OCI-LY3 (cell line): ENCODE data around the gene RANBP3.

Experiments used
- H2AFZ ChIP-seq: fragments of 200-600, 300-600 bp; shearing (Covaris generic); 2 replicates; pipeline ENCODE4 v1.6.0; 2014; ENCODE audit warnings: antibody characterized with exemption, low read depth, low read length
- H3K27ac ChIP-seq: fragments of 200-600, 300-600 bp; sonication (generic); 2 replicates; pipeline ENCODE4 v1.5.1; 2014; ENCODE audit warnings: mild to moderate bottlenecking, low read length, moderate library complexity, mixed read lengths
- H3K27me3 ChIP-seq: fragments of 200-600, 300-600 bp; sonication (generic); 2 replicates; pipeline ENCODE4 v1.6.1; 2014; ENCODE audit warnings: low read depth, low read length, mixed read lengths
- H3K36me3 ChIP-seq: fragments of 200-600, 300-600 bp; sonication (generic); replicated peaks from 2 replicates; pipeline ENCODE3; 2014; ENCODE audit warnings: low read depth, low read length, mixed read lengths
- H3K4me1 ChIP-seq: fragments of 300-600, 200-600 bp; sonication (generic); 2 replicates; pipeline ENCODE4 v1.6.1; 2014; ENCODE audit warnings: low read length, mixed read lengths
- H3K4me2 ChIP-seq: fragments of 200-600, 300-600 bp; sonication (generic); 2 replicates; pipeline ENCODE4 v1.6.1; 2014; ENCODE audit warnings: low read length, mixed read lengths
- H3K4me3 ChIP-seq: fragments of 300-600, 200-600 bp; sonication (generic); 2 replicates; pipeline ENCODE4 v1.5.1; 2014; ENCODE audit warnings: antibody characterized with exemption, mild to moderate bottlenecking, low read length, moderate library complexity
- H3K79me2 ChIP-seq: fragments of 300-600, 200-600 bp; shearing (Covaris generic); 2 replicates; pipeline ENCODE4 v1.6.1; 2014; ENCODE audit warnings: mild to moderate bottlenecking, low read length, mixed read lengths
- H3K9ac ChIP-seq: fragments of 300-600, 200-600 bp; shearing (Covaris generic); 2 replicates; pipeline ENCODE4 v1.6.0; 2014; ENCODE audit warnings: mild to moderate bottlenecking, low read length, moderate library complexity
- H3K9me3 ChIP-seq: fragments of 200-600, 300-600 bp; shearing (Covaris generic); 2 replicates; pipeline ENCODE4 v1.6.1; 2014; ENCODE audit warnings: low read length, mixed read lengths; ENCODE audit not compliant: insufficient read depth
- H4K20me1 ChIP-seq: fragments of 200-600, 300-600 bp; sonication (generic); 2 replicates; pipeline ENCODE4 v1.6.1; 2016; ENCODE audit warnings: low read length, mixed read lengths; ENCODE audit not compliant: insufficient read depth
- CTCF ChIP-seq: fragments of 200-600, 300-600 bp; sonication (generic); IDR thresholded peaks from 2 replicates; pipeline ENCODE4 v1.5.1; 2014; ENCODE audit warnings: antibody characterized with exemption, low read length, low read depth
- EZH2phosphoT487 ChIP-seq: fragments of 200-600 bp; shearing (Covaris generic); IDR thresholded peaks from 2 replicates; pipeline ENCODE4 v1.6.1; 2018; ENCODE audit warnings: antibody characterized with exemption, mixed run types, low read depth

The RANBP3 gene

GRCh38 chr19:5956323-5956722 lies 21.6 kb downstream of the RANBP3 start:
- Histone ChIP-seq H2AFZ (no peak overlapping the region), H3K4me2 (no peak overlapping the region), H3K9ac (no peak overlapping the region), H3K4me1 (peaks cover 29% of the 10 kb centered on the region), H3K27me3 (no peaks in the 10 kb centered on the region), H3K4me3 (no peak overlapping the region), H4K20me1 (peaks cover 96% of the 10 kb centered on the region), H3K36me3 (peaks cover 18% of the 10 kb centered on the region), H3K27ac (no peak overlapping the region), H3K79me2 (peaks cover 100% of the 10 kb centered on the region), H3K9me3 (no peaks in the 10 kb centered on the region)
- TF ChIP-seq CTCF = no peak
- no peak for TF ChIP-seq EZH2phosphoT487

DNA sequence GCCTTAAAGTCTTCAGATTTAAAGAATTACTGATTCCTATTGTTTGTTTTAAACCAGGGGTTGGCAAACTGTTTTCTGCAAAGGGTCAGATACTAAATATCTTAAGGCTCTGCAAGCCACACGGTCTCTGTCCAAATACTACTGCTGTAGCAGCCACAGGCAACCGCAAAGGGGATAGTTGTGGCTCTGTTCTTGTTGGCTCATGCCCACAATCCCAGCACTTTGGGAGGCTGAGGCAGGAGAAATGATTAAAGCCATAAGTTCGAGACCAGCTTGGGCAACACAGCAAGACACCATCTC lies 22.4 kb downstream of the RANBP3 start:
- H3K79me2 ChIP-seq = peaks cover 100% of the 10 kb centered on the region
- peaks cover 25% of the 10 kb centered on the region for H3K36me3 ChIP-seq
- no peak overlapping the region for H3K9ac ChIP-seq
- no peak overlapping the region for H3K27ac ChIP-seq
- H3K4me1 ChIP-seq = peaks cover 36% of the 10 kb centered on the region
- no peaks in the 10 kb centered on the region for H3K27me3 ChIP-seq
- no peak for TF ChIP-seq CTCF
- no peak for TF ChIP-seq EZH2phosphoT487
- H3K4me2 ChIP-seq = no peak overlapping the region
- H2AFZ ChIP-seq = no peak overlapping the region
- no peak overlapping the region for H3K4me3 ChIP-seq
- H3K9me3 ChIP-seq = no peaks in the 10 kb centered on the region
- peaks cover 98% of the 10 kb centered on the region for H4K20me1 ChIP-seq

DNA sequence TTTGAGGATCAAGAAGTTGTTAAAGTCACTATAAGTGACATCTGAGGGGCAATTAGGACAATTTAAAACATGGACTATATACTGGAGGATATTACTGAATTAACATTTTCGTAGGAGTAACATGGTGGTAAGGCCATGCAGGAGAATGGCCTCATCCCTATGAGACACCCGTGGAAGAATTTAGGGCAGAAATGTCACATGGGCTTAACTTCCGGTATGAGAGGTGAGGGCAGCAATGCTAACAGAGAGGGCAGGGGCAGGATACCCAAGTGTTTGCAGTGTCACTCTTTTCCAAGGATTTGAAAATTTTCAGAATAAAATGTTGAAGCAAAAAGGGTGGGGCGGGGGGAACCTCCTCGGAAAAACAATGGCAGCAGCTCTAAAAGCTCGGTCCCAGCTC lies 23.6 kb downstream of the RANBP3 start:
- Histone ChIP-seq H3K9me3 (no peaks in the 10 kb centered on the region), H3K36me3 (peaks cover 33% of the 10 kb centered on the region), H3K27me3 (no peaks in the 10 kb centered on the region), H3K79me2 (peaks cover 100% of the 10 kb centered on the region), H3K27ac (no peak overlapping the region), H3K9ac (no peak overlapping the region), H3K4me1 (peaks cover 49% of the 10 kb centered on the region), H2AFZ (no peak overlapping the region), H3K4me3 (no peak overlapping the region), H4K20me1 (peaks cover 97% of the 10 kb centered on the region), H3K4me2 (no peak overlapping the region)
- TF ChIP-seq CTCF (no peak), EZH2phosphoT487 (no peak)

DNA sequence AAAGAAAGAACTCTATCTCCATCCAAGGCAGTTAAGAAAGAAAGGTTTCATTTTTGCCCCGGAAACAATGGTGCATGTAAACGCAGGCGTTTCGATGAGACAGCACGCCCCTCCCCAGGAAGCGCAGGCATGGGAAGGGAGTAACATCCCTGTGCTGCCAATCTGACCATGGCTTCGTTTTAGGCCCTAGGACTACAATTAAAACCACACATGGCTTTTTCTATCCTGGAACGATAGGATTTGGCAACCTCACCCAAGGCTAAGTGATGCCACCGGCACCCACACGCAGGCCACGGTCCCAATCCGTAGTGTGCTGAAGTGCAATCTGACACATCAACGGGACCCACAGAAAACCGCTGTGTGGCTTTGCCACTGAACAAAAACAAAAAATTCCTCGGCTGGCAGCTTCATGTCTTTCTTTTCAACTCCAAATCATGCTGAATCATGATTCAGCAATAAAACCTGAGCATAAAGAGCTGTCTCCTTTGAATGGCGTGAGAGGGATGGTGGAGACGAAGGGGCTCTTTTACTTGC lies 24.2 kb downstream of the RANBP3 start:
- H3K4me1 ChIP-seq = peaks cover 51% of the 10 kb centered on the region
- no peak overlapping the region for H3K9ac ChIP-seq
- no peak overlapping the region for H3K27ac ChIP-seq
- no peak overlapping the region for H2AFZ ChIP-seq
- H3K9me3 ChIP-seq = no peaks in the 10 kb centered on the region
- no peaks in the 10 kb centered on the region for H3K27me3 ChIP-seq
- peaks cover 97% of the 10 kb centered on the region for H4K20me1 ChIP-seq
- no peak overlapping the region for H3K4me2 ChIP-seq
- peaks cover 39% of the 10 kb centered on the region for H3K36me3 ChIP-seq
- no peak overlapping the region for H3K4me3 ChIP-seq
- TF ChIP-seq EZH2phosphoT487 (no peak), CTCF (no peak)
- H3K79me2 ChIP-seq = peaks cover 100% of the 10 kb centered on the region
